MCF 10A (cell line): ENCODE data around the gene DPEP1. TPM values are rescaled to one million over a fixed set of nuclear protein-coding genes. Genes with fewer than 3 reads are reported as not detected.

Experiments used
- BruUV-seq: library from RNA; stranded (reverse); fragments of 400-500 nt; replicated peaks from 2 replicates; lab custom pipeline; 2021; lab: Mats Ljungman, UMichigan
- CTCF ChIA-PET: fragments of 300-600 bp; sonication (Branson Sonifier 250); formaldehyde crosslinking; extraction: SDS; loops from one replicate; lab custom pipeline; 2021; ENCODE audit warnings: antibody characterized with exemption, inconsistent platforms; lab: Yijun Ruan, JAX
- POLR2A ChIA-PET: fragments of 300-600, 350-650 bp; sonication (Branson Sonifier 250); formaldehyde crosslinking; extraction: SDS; loops from one replicate; lab custom pipeline; 2020; ENCODE audit warnings: antibody characterized with exemption, inconsistent platforms; lab: Yijun Ruan, JAX
- DNase-seq: peaks from one replicate; pipeline ENCODE4 v3.0.0-alpha.2; 2018; ENCODE audit not compliant: unreplicated experiment
- H3K27ac Mint-ChIP-seq: one replicate; pipeline ENCODE4 v1.8.0; 2022; ENCODE audit warnings: mild to moderate bottlenecking, low read depth, mixed read lengths; ENCODE audit not compliant: unreplicated experiment
- H3K27me3 Mint-ChIP-seq: one replicate; pipeline ENCODE4 v1.8.0; 2022; ENCODE audit warnings: mixed read lengths; ENCODE audit not compliant: insufficient read depth, unreplicated experiment
- H3K36me3 Mint-ChIP-seq: one replicate; pipeline ENCODE4 v1.8.0; 2022; ENCODE audit warnings: mild to moderate bottlenecking, moderate library complexity, mixed read lengths; ENCODE audit not compliant: insufficient read depth, unreplicated experiment
- H3K4me1 Mint-ChIP-seq: one replicate; pipeline ENCODE4 v1.8.0; 2022; ENCODE audit warnings: mixed read lengths; ENCODE audit not compliant: insufficient read depth, unreplicated experiment
- H3K4me3 Mint-ChIP-seq: one replicate; pipeline ENCODE4 v1.8.0; 2022; ENCODE audit warnings: mild to moderate bottlenecking, moderate library complexity, mixed read lengths; ENCODE audit not compliant: unreplicated experiment
- H3K9me3 Mint-ChIP-seq: one replicate; pipeline ENCODE4 v1.8.0; 2022; ENCODE audit warnings: mixed read lengths; ENCODE audit not compliant: unreplicated experiment
- CTCF ChIP-seq: fragments of 200-600 bp; IDR thresholded peaks from one replicate; pipeline ENCODE4 v1.8.0; 2022; ENCODE audit warnings: antibody characterized with exemption, mild to moderate bottlenecking; ENCODE audit not compliant: unreplicated experiment
- intact Hi-C: fragments of 100-400 bp; cut with micrococcal nuclease; formaldehyde crosslinking; loops from 2 replicates; pipeline ENCODE4 v1.14.1; 2022
- total RNA-seq: library from RNA; stranded (reverse); gene quantifications from 2 replicates; pipeline ENCODE4 v1.2.3, GENCODE V29; 2022

Gene DPEP1
- total RNA-seq, 1 experiment from 2014 or later: 0.82 TPM

GRCh38 chr16:89572485-89573205 is 40.8 kb upstream of the DPEP1 start:
- ChIA-PET CTCF (interaction anchor here (0.5 kb wide), 1 partner anchor 61 kb away, joined by 3 read pairs; no protein-coding TSS in a partner anchor), POLR2A (no interaction called here)
- no TSS peak for BruUV-seq
- no peak overlapping the region for H3K4me3 Mint-ChIP-seq
- no peaks in the 10 kb centered on the region for H3K4me1 Mint-ChIP-seq
- intact Hi-C loops: no loop called here
- TF ChIP-seq CTCF: no peak
- no peaks in the 10 kb centered on the region for H3K36me3 Mint-ChIP-seq
- H3K27ac Mint-ChIP-seq: no peak overlapping the region
- no peak for DNase-seq
- no peaks in the 10 kb centered on the region for H3K9me3 Mint-ChIP-seq
- H3K27me3 Mint-ChIP-seq: no peaks in the 10 kb centered on the region

GRCh38 chr16:89573826-89574680 is 39.4 kb upstream of the DPEP1 start:
- POLR2A ChIA-PET: no interaction called here
- H3K4me3 Mint-ChIP-seq: peak overlapping the region; percentile 49
- H3K27ac Mint-ChIP-seq: no peak overlapping the region
- H3K9me3 Mint-ChIP-seq: no peaks in the 10 kb centered on the region
- H3K36me3 Mint-ChIP-seq: peaks cover 11% of the 10 kb centered on the region
- TF ChIP-seq CTCF: no peak
- no peak for DNase-seq
- CTCF ChIA-PET: interaction anchor here (0.7 to 1.0 kb wide), 4 partner anchors 8 to 93 kb away, joined by 4 to 6 read pairs (median 6); no protein-coding TSS in a partner anchor
- no peaks in the 10 kb centered on the region for H3K4me1 Mint-ChIP-seq
- no peaks in the 10 kb centered on the region for H3K27me3 Mint-ChIP-seq
- intact Hi-C loops: loop anchor here (1.0 kb wide), 1 partner anchor 67 kb away; no protein-coding TSS in a partner anchor
- no TSS peak for BruUV-seq

DNA sequence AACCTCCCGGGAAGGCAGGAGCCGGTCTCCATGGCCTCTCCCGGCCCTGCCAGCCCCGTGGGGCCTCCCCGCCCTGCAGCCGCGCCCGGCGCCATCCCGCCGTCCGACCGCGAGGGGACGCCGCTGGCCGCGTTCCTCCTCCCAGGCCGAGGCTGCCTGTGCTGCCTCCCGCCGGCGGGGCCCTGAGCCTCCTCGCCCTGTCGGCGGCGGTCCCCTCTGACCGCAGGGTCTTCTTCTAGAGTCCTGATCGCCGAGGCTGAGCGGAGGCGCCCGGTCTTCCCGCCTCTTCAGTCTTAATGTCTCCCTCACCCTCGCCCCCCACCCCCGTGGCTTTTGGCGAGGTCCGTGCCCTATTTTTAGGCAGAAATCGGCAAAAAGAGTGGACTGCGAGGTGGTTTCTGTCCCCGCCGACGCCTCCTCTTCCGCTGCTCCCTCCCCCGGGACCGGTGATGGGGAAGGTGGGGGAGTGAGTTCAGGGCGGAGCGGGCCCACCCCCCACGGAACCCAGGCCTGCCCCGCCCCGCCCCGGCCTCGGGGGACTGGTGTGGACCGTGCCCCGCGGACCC is 38.7 kb upstream of the DPEP1 start:
- Mint-ChIP-seq H3K4me1 (no peaks in the 10 kb centered on the region), H3K27me3 (no peaks in the 10 kb centered on the region), H3K27ac (no peak overlapping the region), H3K4me3 (peak overlapping the region; percentile 49), H3K36me3 (peaks cover 11% of the 10 kb centered on the region), H3K9me3 (no peaks in the 10 kb centered on the region)
- intact Hi-C loops: loop anchor here (1.0 kb wide), 1 partner anchor 67 kb away; no protein-coding TSS in a partner anchor
- peak; percentile 93 for TF ChIP-seq CTCF
- peak; percentile 73 for DNase-seq
- ChIA-PET POLR2A (interaction anchor here (0.8 to 1.0 kb wide), 3 partner anchors 9 to 111 kb away, joined by 3 to 4 read pairs (median 3); no protein-coding TSS in a partner anchor), CTCF (interaction anchor here (0.5 to 1.1 kb wide), 5 partner anchors 9 to 67 kb away, joined by 3 to 6 read pairs (median 4); no protein-coding TSS in a partner anchor)
- no TSS peak for BruUV-seq
